GM12878 (cell line): ENCODE results near the gene TBATA. TPM values are rescaled to one million over a fixed set of nuclear protein-coding genes. Genes with fewer than 3 reads are reported as not detected.

ENCODE experiments used
- ATAC-seq: fragments of 200-7000 bp; cut with Tn5 transposase; 3 replicates; pipeline ENCODE4 v1.9.1; 2020; ENCODE audit warnings: mild to moderate bottlenecking, moderate library complexity
- BruUV-seq: library from RNA; stranded (reverse); fragments of 400-500 nt; replicated peaks from 2 replicates; lab custom pipeline; 2021; lab: Mats Ljungman, UMichigan
- CTCF ChIA-PET: fragments of 300-600 bp; sonication (Branson Sonifier 250); formaldehyde crosslinking; extraction: SDS; loops from one replicate; lab custom pipeline; 2021; ENCODE audit warnings: inconsistent platforms; lab: Yijun Ruan, JAX
- POLR2A ChIA-PET: fragments of 350-600 bp; formaldehyde crosslinking; extraction: SDS; loops from one replicate; lab custom pipeline; 2021; ENCODE audit warnings: inconsistent platforms; lab: Charles Lee
- RAD21 ChIA-PET: fragments of 300-600 bp; sonication (Branson Sonifier 250); formaldehyde crosslinking; loops from one replicate; lab custom pipeline; 2023; ENCODE audit warnings: antibody characterized with exemption; ENCODE audit not compliant: unreplicated experiment; lab: Charles Lee
- SMC1A ChIA-PET: fragments of 300-600 bp; sonication (Branson Sonifier 250); formaldehyde crosslinking; loops from one replicate; lab custom pipeline; 2023; ENCODE audit not compliant: unreplicated experiment, uncharacterized antibody; lab: Charles Lee
- DNase-seq: peaks from one replicate; pipeline ENCODE4 v3.0.0-alpha.2; 2011; ENCODE audit warnings: low read depth, low spot score
- FAIRE-seq: peaks from 3 replicates; lab custom pipeline; 2011; peaks lifted over from hg19 to GRCh38; lab: Jason Lieb, UNC
- H2AFZ ChIP-seq: 2 replicates; pipeline ENCODE4 v1.6.0; 2011; ENCODE audit warnings: low read depth, low read length, control low read depth; ENCODE audit not compliant: control insufficient read depth
- H3K27ac ChIP-seq: 2 replicates; pipeline ENCODE4 v1.5.1; 2011; ENCODE audit warnings: control low read depth; ENCODE audit not compliant: control insufficient read depth, insufficient read depth
- H3K27me3 ChIP-seq, 2 experiments: replicated peaks in 1 of 2; 2 replicates each; pipeline versions ENCODE4 v1.6.0 to v1.6.1; 2011; ENCODE audit warnings: low read length in 1 of 2; ENCODE audit not compliant: control insufficient read depth in 2 of 2, insufficient read depth in 2 of 2
- H3K36me3 ChIP-seq, 2 experiments: 2 replicates each; pipeline ENCODE4 v1.5.1; 2011; ENCODE audit warnings: low read length in 1 of 2; ENCODE audit not compliant: control insufficient read depth in 2 of 2, insufficient read depth in 2 of 2
- H3K4me1 ChIP-seq: 2 replicates; pipeline ENCODE4 v1.6.1; 2011; ENCODE audit warnings: mild to moderate bottlenecking, low read length, moderate library complexity, mixed read lengths; ENCODE audit not compliant: control insufficient read depth, insufficient read depth
- H3K4me2 ChIP-seq: 2 replicates; pipeline ENCODE4 v1.6.0; 2011; ENCODE audit warnings: control low read depth; ENCODE audit not compliant: control insufficient read depth, insufficient read depth
- H3K4me3 ChIP-seq: fragments of 200-600 bp; sonication (generic); 2 replicates; pipeline ENCODE4 v1.5.1; 2016
- H3K79me2 ChIP-seq: 2 replicates; pipeline ENCODE4 v1.6.0; 2011; ENCODE audit warnings: low read length; ENCODE audit not compliant: control insufficient read depth, insufficient read depth
- H3K9ac ChIP-seq: 2 replicates; pipeline ENCODE4 v1.8.0; 2011; ENCODE audit warnings: low read length, control low read depth, mixed read lengths; ENCODE audit not compliant: control insufficient read depth, insufficient read depth
- H3K9me3 ChIP-seq: replicated peaks from 3 replicates; pipeline ENCODE4 v1.5.1; 2011; ENCODE audit warnings: mild to moderate bottlenecking, low read length; ENCODE audit not compliant: control insufficient read depth, insufficient read depth
- H4K20me1 ChIP-seq: 2 replicates; pipeline ENCODE4 v1.6.0; 2011; ENCODE audit not compliant: control insufficient read depth, insufficient read depth
- BHLHE40 ChIP-seq, 2 experiments: fragments of 450-650 bp in 1 of 2; IDR thresholded peaks; 2 replicates each; pipeline ENCODE4 v1.6.1; 2011 to 2017; ENCODE audit warnings: low read depth in 2 of 2, borderline replicate concordance in 1 of 2, improper control_type of control experiment in 1 of 2, low read length in 1 of 2, mild to moderate bottlenecking in 1 of 2
- BRCA1 ChIP-seq: IDR thresholded peaks from 2 replicates; pipeline ENCODE4 v1.6.1; 2011; ENCODE audit warnings: low read depth, low read length, improper control_type of control experiment
- CEBPZ ChIP-seq: fragments of 150-350 bp; IDR thresholded peaks from 2 replicates; pipeline ENCODE4 v1.6.1; 2016; ENCODE audit warnings: low read depth, low read length
- ETV6 ChIP-seq, 2 experiments: fragments of 450-650 bp in 1 of 2; IDR thresholded peaks in 1 of 2; conservative IDR thresholded peaks in 1 of 2; 2 replicates each; pipeline ENCODE4 v1.6.1; 2014; ENCODE audit warnings: antibody characterized with exemption in 1 of 2, borderline replicate concordance in 1 of 2, low read depth in 1 of 2, mild to moderate bottlenecking in 1 of 2, moderate library complexity in 1 of 2
- EZH2 ChIP-seq: IDR thresholded peaks from 2 replicates; pipeline ENCODE4 v1.6.1; 2012; ENCODE audit warnings: low read depth, mild to moderate bottlenecking, control low read depth, inconsistent platforms, low read length, borderline replicate concordance; ENCODE audit not compliant: control insufficient read depth
- FOXM1 ChIP-seq: IDR thresholded peaks from 2 replicates; pipeline ENCODE4 v1.6.1; 2012; ENCODE audit warnings: low read depth, mild to moderate bottlenecking, inconsistent platforms, low read length, moderate library complexity
- HDAC6 ChIP-seq: fragments of 200-600 bp; sonication (generic); IDR thresholded peaks from one replicate; pipeline ENCODE4 v1.8.0; 2017; ENCODE audit warnings: antibody characterized with exemption; ENCODE audit not compliant: unreplicated experiment
- IKZF2 ChIP-seq, 2 experiments: fragments of 450-650 bp; IDR thresholded peaks; 2 replicates each; pipeline ENCODE4 v1.6.1; 2017; ENCODE audit warnings: mild to moderate bottlenecking in 2 of 2, moderate library complexity in 2 of 2
- JUND ChIP-seq: IDR thresholded peaks from 2 replicates; pipeline ENCODE4 v1.6.1; 2012; ENCODE audit warnings: low read depth, mild to moderate bottlenecking, low read length, improper control_type of control experiment, moderate library complexity
- POLR2A ChIP-seq: IDR thresholded peaks from 2 replicates; pipeline ENCODE4 v1.6.1; 2011; ENCODE audit warnings: low read depth, mild to moderate bottlenecking, low read length
- RELA ChIP-seq: fragments of 450-650 bp; IDR thresholded peaks from 2 replicates; pipeline ENCODE4 v1.8.0; 2014; ENCODE audit warnings: borderline replicate concordance; ENCODE audit not compliant: partially characterized antibody
- RUNX3 ChIP-seq: IDR thresholded peaks from 2 replicates; pipeline ENCODE4 v1.6.1; 2012; ENCODE audit warnings: low read length, inconsistent platforms
- SMAD1 ChIP-seq: fragments of 450-650 bp; IDR thresholded peaks from 2 replicates; pipeline ENCODE4 v1.6.1; 2018; ENCODE audit warnings: mild to moderate bottlenecking, low read depth; ENCODE audit not compliant: partially characterized antibody
- SPI1 ChIP-seq: IDR thresholded peaks from 2 replicates; pipeline ENCODE4 v1.6.1; 2011; ENCODE audit warnings: low read depth, mild to moderate bottlenecking, low read length, moderate library complexity, borderline replicate concordance; ENCODE audit not compliant: insufficient read depth
- TCF12 ChIP-seq: IDR thresholded peaks from 2 replicates; pipeline ENCODE4 v1.6.1; 2011; ENCODE audit warnings: low read depth, mild to moderate bottlenecking, low read length
- WRNIP1 ChIP-seq: IDR thresholded peaks from 2 replicates; pipeline ENCODE4 v1.6.1; 2011; ENCODE audit warnings: low read depth, low read length, improper control_type of control experiment, borderline replicate concordance
- ZNF207 ChIP-seq: fragments of 450-650 bp; IDR thresholded peaks from 2 replicates; pipeline ENCODE4 v1.6.1; 2014; ENCODE audit warnings: antibody characterized with exemption, mild to moderate bottlenecking, borderline replicate concordance
- ZNF24 ChIP-seq: fragments of 450-650 bp; IDR thresholded peaks from 2 replicates; pipeline ENCODE4 v1.6.1; 2017; ENCODE audit warnings: antibody characterized with exemption, mild to moderate bottlenecking
- WGBS: methylation state at CpG from one replicate; pipeline ENCODE4 v1.1.6; 2016; ENCODE audit warnings: low lambda C conversion rate; ENCODE audit not compliant: insufficient replicate concordance, insufficient coverage; ENCODE audit errors: missing lambda C conversion rate; 5-methylcytosine and 5-hydroxymethylcytosine counted together
- in situ Hi-C: fragments of 300-500 bp; cut with MboI; formaldehyde crosslinking; loops from 9 replicates; pipeline ENCODE4 v1.14.3; 2018; ENCODE audit warnings: mixed read lengths
- intact Hi-C: fragments of 100-400 bp; cut with micrococcal nuclease; formaldehyde crosslinking; loops from one replicate; pipeline ENCODE4 v1.14.2; 2022; ENCODE audit not compliant: unreplicated experiment
- polyA plus RNA-seq, 11 experiments: library from polyadenylated mRNA; depleted of rRNA in 4 of 11; unstranded in 6 of 11; stranded (reverse) in 5 of 11; fragments of >200 nt; fragmentation: Nextera tagmentation in 4 of 11; fragmentation: Illumina TruSeq in 1 of 11; extraction: Ambion mirVana in 4 of 11; extraction: Trizol in 1 of 11; gene quantifications; 1 replicate in 1 of 11; 2 replicates in 10 of 11; pipeline versions ENCODE4 v1.2.1 to v1.2.3, GENCODE V29; 2011 to 2016; ENCODE audit warnings: inconsistent platforms in 2 of 11, missing spikeins in 2 of 11, low read depth in 1 of 11
- total RNA-seq, 4 experiments: library from RNA; depleted of rRNA in 3 of 4; stranded (reverse); fragments of >200 nt in 3 of 4; fragmentation: Illumina TruSeq in 1 of 4; extraction: Trizol in 1 of 4; gene quantifications; 2 replicates each; pipeline versions ENCODE4 v1.2.1 to v1.2.3, GENCODE V29; 2013 to 2021
- TF ChIP-seq, protein P1 (sequence below): IDR thresholded peaks from 2 replicates; pipeline ENCODE4 v1.6.1; 2012; ENCODE audit warnings: low read depth, low read length, improper control_type of control experiment

TBATA gene
- total and polyA plus RNA-seq, 10 of the 15 experiments (the other 5 are each of a cell fraction or from before 2014, with no cell fraction given): not detected

DNA sequence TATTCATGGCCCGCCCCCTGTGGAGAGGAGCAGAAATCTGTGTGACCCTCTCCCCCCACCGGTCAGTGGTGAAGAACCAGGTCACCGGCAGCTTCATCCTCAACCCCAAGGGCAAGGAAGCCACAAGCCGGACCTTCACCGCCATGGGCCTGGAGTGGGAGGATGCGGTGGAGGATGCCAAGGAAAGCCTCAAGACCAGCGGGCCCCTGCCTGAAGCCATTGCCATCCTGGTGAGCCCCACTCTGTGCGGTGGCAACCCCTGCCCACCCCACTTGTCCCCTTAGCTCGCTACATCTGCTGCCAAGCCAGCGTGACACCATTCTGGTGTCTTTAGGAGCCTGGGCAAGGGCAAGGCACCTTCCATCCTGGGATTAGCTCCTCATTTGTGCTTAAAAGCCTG lies 35.4 kb downstream of the TBATA start:
- H3K9ac ChIP-seq: no peak overlapping the region

More for the DNA sequence above, 35.4 kb downstream of the TBATA start:
- CTCF ChIA-PET: no interaction called here
- H3K79me2 ChIP-seq: no peaks in the 10 kb centered on the region
- no TSS peak for BruUV-seq
- POLR2A ChIA-PET: no interaction called here
- DNase-seq (no peak), FAIRE-seq (no peak), ATAC-seq (no peak)
- H3K27ac ChIP-seq: no peak overlapping the region
- no peaks in the 10 kb centered on the region for H3K27me3 ChIP-seq
- H3K4me2 ChIP-seq: no peak overlapping the region
- RAD21 ChIA-PET: no interaction called here
- intact Hi-C loops: no loop called here
- in situ Hi-C loops: no loop called here
- H3K36me3 ChIP-seq: no peaks in the 10 kb centered on the region
- no peak overlapping the region for H2AFZ ChIP-seq
- H3K9me3 ChIP-seq: no peaks in the 10 kb centered on the region
- WGBS: 54% methylated on average over 10 of the region's 10 CpGs
- no peaks in the 10 kb centered on the region for H4K20me1 ChIP-seq
- no peak for TF ChIP-seq POLR2A
- TF ChIP-seq RELA: no peak
- TF ChIP-seq JUND: no peak
- TF ChIP-seq BRCA1: no peak
- no peak for TF ChIP-seq IKZF2 (IDR thresholded peaks at IDR 0.05)
- no peak for TF ChIP-seq ETV6 (conservative IDR thresholded peaks at IDR 0.05 in 1 of 2, IDR thresholded peaks at IDR 0.05 in 1 of 2; ENCODE audit: borderline replicate concordance in 1 of 2, low read depth in 1 of 2)
- TF ChIP-seq, protein P1, sequence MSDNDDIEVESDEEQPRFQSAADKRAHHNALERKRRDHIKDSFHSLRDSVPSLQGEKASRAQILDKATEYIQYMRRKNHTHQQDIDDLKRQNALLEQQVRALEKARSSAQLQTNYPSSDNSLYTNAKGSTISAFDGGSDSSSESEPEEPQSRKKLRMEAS: no peak
- TF ChIP-seq FOXM1: no peak
- TF ChIP-seq ZNF24: no peak
- TF ChIP-seq ZNF207: no peak
- no peak for TF ChIP-seq CEBPZ
- no peak for TF ChIP-seq SMAD1
- TF ChIP-seq TCF12: no peak
- no peak for TF ChIP-seq SPI1
- TF ChIP-seq RUNX3: no peak
- TF ChIP-seq EZH2: no peak
- TF ChIP-seq BHLHE40 (IDR thresholded peaks at IDR 0.05; ENCODE audit: borderline replicate concordance in 1 of 2, low read depth in 2 of 2, low read length in 1 of 2): no peak
- no peak for TF ChIP-seq WRNIP1
- TF ChIP-seq HDAC6: no peak
- SMC1A ChIA-PET: no interaction called here
- H3K4me1 ChIP-seq: no peaks in the 10 kb centered on the region
- no peak overlapping the region for H3K4me3 ChIP-seq
